ENCODE data around the gene MAPK4. TPM values are rescaled to one million over a fixed set of nuclear protein-coding genes. Genes with fewer than 3 reads are reported as not detected.
"Not testable (repeated sequence)": the region's sequence is repeated elsewhere in the genome, so short reads cannot be mapped to it uniquely, and the experiment has no call there.

Gene MAPK4
- polyA plus RNA-seq, 1 donor: 8.9 TPM

GRCh38 chr18:50573196-50573595, 13.3 kb downstream of the MAPK4 start:
- DNase-seq: not testable (repeated sequence)

GRCh38 chr18:50573679-50574078, 13.8 kb downstream of the MAPK4 start:
- no peak for DNase-seq

- no peak for DNase-seq
These were observed 18.1 kb downstream of the MAPK4 start for GRCh38 chr18:50578030-50578429.

- DNase-seq: no peak
These were observed 18.8 kb downstream of the MAPK4 start for GRCh38 chr18:50578651-50579050.

DNA sequence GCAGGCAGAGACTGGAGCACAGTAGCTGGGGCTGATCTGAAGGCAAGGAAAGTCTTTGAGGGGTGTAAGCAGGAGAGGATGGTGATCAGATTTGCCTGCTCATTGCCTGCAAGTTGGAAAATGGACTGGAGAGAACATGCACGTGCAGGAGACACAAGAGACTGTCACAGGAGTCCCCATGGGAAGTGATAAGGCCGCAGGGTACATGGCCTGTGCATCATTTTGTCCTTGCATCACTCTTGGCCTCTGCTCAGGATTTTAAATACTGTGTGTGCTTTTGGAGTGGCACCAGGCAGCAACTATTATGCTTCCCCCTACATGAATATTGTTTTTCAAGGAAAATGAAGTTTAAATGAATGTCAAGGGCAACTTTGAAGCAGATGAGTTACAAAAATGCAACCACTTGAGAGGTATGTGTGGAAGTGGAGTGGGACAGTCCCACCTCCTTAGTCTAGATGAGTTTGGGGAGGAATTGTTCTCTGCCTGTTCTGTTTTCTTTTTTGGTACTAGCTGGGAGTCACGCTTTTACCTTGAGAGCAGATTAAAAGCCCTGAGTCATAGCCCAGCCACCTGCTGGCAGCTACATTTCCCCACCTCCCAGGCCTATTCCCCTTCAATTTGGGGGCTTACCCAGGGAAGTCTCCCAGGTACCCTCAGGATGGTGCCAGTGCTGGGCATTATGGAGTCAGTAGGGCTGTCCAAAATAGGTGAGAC, 19.3 kb downstream of the MAPK4 start:
- no peak for DNase-seq

GRCh38 chr18:50581517-50581916, 21.6 kb downstream of the MAPK4 start:
- no peak for DNase-seq

DNA sequence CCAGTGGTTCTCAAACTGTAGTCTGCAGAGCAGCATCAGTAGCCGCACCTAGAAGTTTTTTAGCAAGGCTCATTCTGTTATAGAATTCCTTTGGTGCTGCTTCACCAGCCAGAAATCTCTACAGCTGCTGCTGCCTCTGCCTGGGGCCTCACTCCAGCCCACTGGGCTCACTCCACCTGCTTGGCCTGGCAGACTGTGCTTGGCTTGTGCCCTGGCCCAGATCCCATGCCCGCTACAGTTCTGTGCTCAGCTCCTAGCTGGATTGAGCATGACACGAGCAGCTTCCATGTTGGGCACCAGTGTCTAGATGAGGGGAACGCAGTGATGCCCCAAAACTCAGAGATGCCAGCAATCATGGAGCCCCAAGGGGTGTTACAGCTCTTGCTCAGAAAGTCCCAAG, 22.6 kb downstream of the MAPK4 start:
- no peak for DNase-seq

DNA sequence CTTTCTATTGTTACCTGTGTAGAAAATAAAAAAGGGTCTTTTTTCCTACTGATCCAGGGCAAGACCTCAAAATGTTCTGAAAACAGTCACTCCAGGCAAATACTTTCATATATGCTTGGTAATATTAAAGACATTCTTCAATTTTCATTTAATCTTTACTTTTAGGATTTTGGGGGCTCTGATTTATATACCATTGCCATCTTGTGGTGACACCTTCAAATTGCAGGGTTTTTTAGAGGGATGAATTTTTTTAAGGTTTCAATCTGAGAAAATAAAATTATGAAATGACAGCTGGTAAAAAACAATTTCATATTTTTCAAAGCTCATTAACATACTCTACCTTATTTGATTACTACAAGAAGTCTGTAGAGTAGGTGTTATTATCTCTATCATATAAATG, 26.8 kb downstream of the MAPK4 start:
- no peak for DNase-seq

GRCh38 chr18:50590593-50590992, 30.7 kb downstream of the MAPK4 start:
- DNase-seq: no peak

DNA sequence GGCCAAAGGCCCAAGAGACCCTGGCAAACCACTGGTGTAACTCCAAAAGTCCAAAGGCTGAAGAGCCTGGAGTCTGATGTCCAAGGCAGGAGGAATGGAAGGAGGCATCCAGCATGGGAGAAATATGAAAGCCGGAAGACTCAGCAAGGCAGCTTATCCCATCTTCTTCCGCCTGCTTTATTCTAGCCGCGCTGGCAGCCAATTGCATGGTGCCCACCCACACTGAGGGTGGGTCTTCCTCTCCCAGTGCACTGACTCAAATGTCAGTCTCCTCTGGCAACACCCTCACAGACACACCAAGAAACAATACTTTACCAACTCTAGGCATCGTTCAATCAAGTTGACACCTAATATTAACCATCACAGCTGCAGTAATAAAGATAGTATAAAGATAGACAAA, 34.1 kb downstream of the MAPK4 start:
- no peak for DNase-seq

DNA sequence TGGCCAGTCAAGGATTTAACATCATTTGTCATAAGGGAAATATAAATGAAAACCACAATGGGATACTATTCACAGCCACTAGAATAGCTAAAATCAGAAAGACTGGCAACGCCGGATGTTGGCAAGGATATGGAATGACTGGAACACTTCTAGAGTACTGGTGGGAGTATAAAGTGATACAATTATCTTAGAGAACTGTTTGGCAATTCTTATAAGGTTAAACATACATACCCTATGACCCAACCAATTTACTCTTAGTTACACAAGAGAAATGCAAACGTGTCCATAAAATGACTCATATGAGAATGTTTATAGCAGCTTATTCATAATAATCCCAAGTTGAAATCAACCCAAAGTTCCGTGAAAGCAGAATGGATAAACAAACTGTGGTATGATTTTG, 35.1 kb downstream of the MAPK4 start:
- DNase-seq: no peak

DNA sequence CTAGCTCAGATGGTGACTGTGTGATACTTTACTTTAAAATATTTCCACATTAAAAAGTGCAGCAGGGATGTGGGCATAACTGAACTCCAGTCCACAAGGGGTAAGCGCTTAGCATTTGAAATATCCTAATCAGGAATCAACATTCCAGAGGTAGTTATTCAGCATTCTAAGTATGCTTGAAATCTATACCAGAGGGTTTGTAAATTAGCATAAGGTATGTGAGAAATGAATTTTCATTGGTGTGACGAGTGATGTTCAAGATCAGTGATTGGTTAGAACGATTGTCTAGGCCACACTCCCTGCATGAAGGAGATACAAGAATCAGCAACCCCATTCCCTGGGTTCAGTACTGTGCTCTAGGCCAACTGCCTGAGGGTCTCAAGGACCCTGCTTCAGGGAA, 42.6 kb downstream of the MAPK4 start:
- no peak for DNase-seq

GRCh38 chr18:50606609-50607008, 46.7 kb downstream of the MAPK4 start:
- no peak for DNase-seq

GRCh38 chr18:50607378-50607926, 47.6 kb downstream of the MAPK4 start:
- DNase-seq: no peak

GRCh38 chr18:50609171-50609570, 49.3 kb downstream of the MAPK4 start:
- not testable (repeated sequence) for DNase-seq

DNA sequence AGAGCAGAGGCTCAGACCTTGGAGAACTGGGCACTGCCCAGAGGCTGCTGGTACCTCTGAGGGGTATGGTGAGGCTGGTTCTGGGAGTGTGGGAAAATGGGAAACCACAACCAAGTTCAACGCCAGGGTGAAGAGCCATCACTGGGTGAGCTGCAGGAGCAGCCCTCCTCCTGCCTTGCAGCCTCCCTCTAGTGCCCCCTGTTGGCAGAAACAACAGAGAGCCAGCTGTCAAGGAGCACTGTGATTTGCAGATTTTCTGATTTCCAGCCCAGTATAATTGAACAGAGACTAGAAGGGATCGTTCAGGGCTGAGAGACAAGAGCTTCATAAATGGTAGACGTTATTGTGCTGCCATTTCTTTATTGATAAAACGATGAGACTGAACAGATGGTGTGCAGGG, 50.5 kb downstream of the MAPK4 start:
- no peak for DNase-seq

DNA sequence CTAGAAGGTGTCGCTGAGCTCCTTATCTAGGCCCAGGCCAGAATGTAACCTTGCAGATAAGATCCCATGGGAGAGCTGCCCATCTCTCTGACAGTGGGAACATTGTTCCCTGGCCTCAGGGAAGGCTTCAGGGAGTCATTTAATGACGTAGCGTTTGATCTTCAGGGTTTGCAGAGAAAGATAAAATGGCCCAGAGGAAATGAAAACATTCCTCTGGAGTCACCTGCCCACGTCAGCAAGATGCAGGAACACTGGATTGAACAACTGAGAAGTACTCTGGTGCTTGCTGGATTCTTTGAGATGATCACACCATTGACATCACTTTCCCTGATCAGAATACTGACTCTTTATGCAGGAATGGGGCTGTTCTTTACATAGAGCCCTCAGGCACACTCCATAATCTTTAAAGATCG, 51.6 kb downstream of the MAPK4 start:
- DNase-seq: no peak

- DNase-seq: no peak
These were observed 55.0 kb downstream of the MAPK4 start for GRCh38 chr18:50614838-50615237.

GRCh38 chr18:50616484-50617048, 56.7 kb downstream of the MAPK4 start:
- DNase-seq: no peak

DNA sequence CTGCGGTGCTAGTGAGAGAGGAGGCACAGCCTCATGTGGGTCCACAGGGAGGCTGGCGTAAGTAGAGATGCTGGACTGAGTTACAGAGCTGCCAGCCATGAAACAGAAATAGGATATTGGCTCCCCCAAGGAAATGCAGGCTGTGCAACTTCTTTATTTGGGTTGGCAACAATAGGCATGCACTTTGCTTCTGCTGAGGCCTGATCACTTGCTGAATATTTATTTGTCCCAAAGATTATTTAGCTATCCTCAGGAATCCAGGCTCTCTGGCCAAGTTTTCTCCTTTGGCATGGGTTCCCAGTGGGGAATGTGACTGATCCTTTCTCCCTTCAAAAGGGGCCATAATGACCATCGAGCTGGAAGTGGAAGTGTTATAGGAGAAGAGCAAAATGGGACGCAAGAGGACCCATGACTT, 60.0 kb downstream of the MAPK4 start:
- DNase-seq: no peak

GRCh38 chr18:50620319-50620718, 60.4 kb downstream of the MAPK4 start:
- DNase-seq: no peak

DNA sequence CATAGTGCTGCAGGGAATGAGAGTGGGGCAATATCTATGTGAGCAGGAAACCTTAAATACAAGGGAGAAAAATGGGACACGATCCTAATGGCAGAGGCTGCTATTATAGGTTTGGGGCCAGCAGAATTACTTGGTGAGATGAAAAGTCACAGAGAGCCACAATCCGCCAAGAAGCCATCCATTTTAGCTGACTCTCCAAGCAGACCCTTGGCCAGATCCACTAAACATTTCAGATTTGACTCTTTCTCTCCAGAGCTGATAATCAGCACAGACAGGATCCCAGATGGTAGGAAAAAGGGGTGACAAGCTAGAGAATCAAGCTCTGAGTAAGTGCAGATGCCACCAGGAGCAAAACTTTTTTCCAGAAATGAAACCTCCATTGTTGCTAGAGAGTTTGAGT, 61.5 kb downstream of the MAPK4 start:
- DNase-seq: no peak

DNA sequence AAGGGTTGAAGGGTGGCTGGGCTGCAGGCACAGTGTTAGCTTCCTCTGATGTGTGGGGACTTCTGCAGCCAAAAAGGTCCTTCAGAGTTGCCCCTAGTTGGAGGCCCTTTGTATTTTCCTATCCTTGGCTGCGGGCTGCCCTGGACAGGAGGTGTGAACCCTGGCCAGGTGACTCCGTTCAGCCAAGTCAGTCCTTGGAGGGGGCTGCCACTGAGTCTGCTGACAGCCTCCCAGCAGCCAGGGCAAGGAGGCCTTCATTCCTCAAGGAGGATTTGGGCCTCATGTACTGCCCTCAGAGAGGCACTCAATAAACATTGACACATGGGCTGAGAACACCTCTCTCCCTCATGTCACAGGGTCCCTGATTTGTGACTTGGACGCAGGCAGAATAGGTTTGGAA, 62.4 kb downstream of the MAPK4 start:
- DNase-seq: no peak

DNA sequence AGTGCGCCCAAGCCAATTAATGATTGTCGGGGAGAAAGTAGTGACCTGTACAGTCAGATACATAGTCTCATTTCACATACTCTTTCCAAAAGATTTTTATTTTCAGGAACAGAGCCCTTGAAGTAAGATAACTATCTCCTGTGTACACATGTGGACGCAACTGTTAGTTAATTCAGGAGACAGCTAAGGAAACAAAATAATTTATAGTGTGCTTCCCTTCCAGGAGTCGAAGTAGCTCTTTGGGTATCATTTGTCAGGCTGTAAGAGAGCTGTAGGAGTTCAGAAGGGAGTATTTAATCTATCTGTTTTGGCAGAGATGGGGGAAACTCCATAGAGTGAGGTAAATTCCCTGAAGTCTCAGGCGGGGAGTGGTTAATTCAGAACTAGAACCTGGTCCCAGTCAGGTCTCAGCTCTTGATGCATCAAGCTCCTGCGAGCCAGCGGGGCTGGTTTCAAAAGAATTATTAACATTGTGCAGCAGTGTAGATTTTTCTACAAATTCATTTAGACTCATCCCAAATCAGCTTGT, 63.0 kb downstream of the MAPK4 start:
- no peak for DNase-seq
